ENCODE results near the gene LETM1.
"Not testable (repeated sequence)": the region's sequence is repeated elsewhere in the genome, so short reads cannot be mapped to it uniquely, and the experiment has no call there.

LETM1 gene

DNA sequence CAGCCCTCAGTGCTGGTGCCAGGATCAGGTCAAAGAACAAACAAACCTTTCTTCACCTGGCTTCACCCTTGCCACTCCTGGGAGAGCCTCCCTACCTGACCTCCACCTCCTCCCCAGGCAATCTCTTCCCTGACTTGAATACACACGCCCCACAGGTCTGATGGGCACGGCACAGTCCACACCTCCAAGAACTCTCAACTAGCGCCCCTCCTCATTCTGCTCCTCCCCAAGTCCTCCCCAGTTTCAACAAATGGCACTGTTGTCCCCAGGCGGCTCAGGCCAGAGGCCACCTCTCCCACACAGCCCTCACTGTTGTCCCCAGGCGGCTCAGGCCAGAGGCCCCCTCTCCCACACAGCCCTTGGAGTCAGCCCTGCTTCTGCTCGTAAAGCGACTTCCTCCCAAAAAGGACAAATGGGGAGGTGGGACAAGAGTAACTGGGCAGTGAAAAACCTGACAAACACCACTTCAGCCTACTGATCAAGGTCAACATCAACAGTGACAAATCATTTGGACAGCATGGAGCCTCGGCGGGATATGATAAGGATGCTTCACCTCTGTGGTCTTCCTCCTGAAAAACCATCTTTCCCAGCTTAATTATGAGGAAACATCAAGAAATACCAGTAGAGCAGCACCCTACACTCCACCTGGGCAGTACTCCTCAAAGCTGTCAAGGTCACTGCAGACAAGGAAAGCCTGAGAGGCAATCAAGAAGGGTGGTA lies 2.9 kb downstream of the LETM1 start:
- DNase-seq (ENCODE audit: low spot score) (no peak), FAIRE-seq (no peak)

- DNase-seq (ENCODE audit: low spot score) (no peak), FAIRE-seq (no peak)
These were observed 4.2 kb downstream of the LETM1 start for GRCh38 chr4:1851575-1852410.

DNA sequence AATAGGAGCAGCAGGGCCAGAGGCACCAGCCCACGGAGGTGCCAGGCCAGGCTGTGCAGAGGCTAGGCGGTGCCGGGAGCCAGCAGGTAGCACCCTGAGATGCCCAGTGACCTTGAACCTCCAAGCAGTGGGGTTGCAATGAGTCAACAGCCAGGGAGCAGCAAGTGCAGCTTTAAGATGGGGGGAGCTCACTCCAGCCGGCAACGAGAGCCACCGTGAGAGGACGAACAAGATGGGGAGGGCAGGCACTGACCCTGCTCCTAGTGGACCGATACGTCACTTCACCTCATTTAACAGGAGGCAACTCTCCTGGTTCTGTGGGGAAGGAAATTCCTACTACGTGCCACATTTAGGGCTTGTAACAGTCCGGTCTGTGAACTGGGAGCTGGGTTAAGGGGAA lies 4.8 kb downstream of the LETM1 start:
- FAIRE-seq (no peak), DNase-seq (ENCODE audit: low spot score) (no peak)

DNA sequence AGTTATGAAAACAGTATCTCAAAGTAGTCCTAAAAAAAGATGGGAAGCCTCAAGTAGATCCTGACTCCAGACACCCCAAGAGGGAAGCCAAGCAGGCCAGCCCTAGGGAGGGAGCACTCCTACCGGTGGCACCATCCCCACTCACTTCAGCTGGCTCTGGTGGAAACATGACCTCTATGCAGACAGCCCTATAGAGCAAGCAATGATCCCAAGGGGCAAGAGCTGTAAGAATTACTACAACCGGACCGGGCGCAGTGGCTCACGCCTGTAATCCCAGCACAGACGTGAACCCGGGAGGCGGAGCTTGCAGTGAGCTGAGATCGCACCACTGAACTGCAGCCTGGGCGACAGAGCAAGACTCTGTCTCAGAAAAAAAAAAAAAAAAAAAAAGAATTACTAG lies 5.7 kb downstream of the LETM1 start:
- FAIRE-seq (no peak), DNase-seq (ENCODE audit: low spot score) (no peak)

- no peak for FAIRE-seq
- no peak for DNase-seq (ENCODE audit: low spot score)
These were observed 9.4 kb downstream of the LETM1 start for GRCh38 chr4:1846580-1846979.

- not testable (repeated sequence) for DNase-seq (ENCODE audit: low spot score); FAIRE-seq
These were observed 11.3 kb downstream of the LETM1 start for GRCh38 chr4:1844618-1845017.

DNA sequence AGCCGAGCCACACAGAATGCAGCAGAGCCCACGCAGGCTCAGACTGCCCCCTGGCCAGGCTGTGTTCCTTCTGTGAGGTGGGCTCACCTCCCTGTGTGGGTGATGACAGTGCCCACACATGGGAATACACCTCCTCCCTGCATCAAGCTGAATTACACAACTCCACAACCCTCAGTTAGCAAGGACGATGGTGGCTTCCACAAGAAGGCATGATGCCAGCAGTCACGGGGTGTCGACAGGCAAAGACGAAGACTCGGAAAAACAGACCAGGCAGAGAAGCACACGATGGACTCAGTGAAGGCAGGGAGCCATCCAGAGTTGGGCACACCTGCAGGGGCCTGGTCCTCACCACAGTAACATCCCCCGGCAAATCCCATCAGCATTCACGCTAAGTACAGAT lies 12.1 kb downstream of the LETM1 start:
- no peak for FAIRE-seq
- DNase-seq (ENCODE audit: low spot score) = no peak

DNA sequence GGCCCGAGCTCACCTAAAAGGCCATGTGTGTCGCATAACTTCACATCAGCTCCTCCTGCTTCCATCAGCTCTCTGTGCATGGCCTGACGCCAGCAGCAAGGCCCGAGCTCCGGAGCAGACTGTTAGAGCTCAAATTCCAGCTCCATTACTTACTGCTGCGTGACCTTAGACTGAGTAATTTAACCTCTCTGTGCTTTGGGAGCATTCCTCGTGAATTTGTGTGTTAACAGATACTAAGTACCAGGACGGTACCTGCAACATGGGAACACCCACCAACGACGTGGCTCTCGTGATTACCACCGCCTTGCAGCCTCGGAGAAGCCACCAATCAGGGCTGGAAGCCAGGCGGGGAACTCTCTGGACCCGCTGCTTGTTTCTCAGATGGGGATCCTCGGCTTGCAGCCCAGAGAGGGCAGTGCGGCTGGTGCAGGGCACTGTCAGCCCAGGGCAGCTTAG lies 12.9 kb downstream of the LETM1 start:
- DNase-seq (ENCODE audit: low spot score) (no peak), FAIRE-seq (no peak)

DNA sequence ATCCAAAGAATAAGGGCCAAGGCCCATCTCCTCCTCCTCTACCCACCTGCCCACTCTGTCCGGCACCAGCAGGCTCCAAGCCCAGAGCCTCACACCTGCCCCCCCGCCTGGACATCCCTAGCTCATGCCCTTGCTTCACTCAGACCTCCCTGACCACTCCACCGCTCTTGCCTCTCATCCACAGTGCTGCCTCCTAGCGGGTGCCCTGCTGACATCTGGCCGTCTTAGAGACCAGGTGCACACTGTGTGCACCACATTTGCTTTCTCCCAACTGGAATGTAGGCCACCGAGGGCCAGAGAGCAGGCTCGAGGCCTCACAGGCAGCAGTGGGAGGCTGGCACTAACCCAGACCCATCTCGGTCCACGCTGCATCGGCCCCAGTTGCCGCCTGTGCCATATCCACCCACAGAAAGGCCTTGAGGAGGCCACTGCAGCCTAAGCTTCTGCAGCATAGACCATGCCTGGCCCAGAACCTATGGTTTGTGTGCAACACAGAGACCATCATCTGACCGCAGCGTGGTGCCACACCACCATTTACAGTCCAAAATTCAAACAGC lies 13.5 kb downstream of the LETM1 start:
- DNase-seq (ENCODE audit: low spot score) (no peak), FAIRE-seq (no peak)

DNA sequence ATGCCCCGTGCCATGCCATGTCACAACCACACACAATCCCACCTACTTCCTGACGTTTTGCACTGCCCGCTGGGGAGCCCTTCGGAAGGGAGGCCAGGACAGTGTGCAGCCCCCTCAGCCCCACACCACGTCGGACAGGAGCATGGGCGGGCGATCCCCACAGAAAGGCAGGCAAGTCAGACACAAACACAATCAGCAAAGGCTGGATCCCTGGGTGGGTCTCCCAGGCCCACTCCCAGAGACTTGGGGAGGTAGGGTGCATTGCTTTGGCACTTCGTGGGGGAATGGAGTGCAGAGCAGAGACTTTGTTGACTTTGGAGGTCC lies 14.1 kb downstream of the LETM1 start:
- FAIRE-seq = no peak
- DNase-seq (ENCODE audit: low spot score) = no peak

- DNase-seq (ENCODE audit: low spot score) = no peak
- FAIRE-seq = no peak
These were observed 14.6 kb downstream of the LETM1 start for GRCh38 chr4:1841201-1841886.

- DNase-seq (ENCODE audit: low spot score) (no peak), FAIRE-seq (no peak)
These were observed 16.7 kb downstream of the LETM1 start for GRCh38 chr4:1839282-1839681.

DNA sequence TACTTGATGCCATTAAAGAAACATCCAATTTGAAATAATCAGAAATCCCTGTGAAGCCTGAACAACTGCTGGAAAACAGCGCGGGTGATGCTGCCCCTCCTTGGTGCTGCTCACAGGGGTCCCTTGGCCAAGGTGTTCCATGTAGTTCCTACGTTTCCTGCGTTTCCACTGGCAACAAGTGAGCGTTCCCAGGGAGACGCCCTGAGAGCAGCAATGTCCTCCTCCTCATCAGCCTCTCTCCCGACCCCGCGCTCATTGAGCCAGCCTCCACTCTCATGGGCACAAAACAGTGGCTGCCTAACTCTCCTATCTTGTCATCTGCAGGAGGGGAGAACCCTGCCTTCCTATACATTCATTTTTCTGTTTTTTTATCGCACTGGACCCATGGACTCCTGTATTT lies 18.9 kb downstream of the LETM1 start:
- FAIRE-seq (no peak), DNase-seq (ENCODE audit: low spot score) (no peak)

- FAIRE-seq (no peak), DNase-seq (ENCODE audit: low spot score) (no peak)
These were observed 19.3 kb downstream of the LETM1 start for GRCh38 chr4:1836650-1837049.

- FAIRE-seq; DNase-seq (ENCODE audit: low spot score): not testable (repeated sequence)
These were observed 20.1 kb downstream of the LETM1 start for GRCh38 chr4:1835836-1836235.

GRCh38 chr4:1834047-1834775 lies 21.7 kb downstream of the LETM1 start:
- DNase-seq (ENCODE audit: low spot score) (no peak), FAIRE-seq (no peak)

GRCh38 chr4:1833307-1834046 lies 22.5 kb downstream of the LETM1 start:
- no peak for DNase-seq (ENCODE audit: low spot score)
- FAIRE-seq = no peak

DNA sequence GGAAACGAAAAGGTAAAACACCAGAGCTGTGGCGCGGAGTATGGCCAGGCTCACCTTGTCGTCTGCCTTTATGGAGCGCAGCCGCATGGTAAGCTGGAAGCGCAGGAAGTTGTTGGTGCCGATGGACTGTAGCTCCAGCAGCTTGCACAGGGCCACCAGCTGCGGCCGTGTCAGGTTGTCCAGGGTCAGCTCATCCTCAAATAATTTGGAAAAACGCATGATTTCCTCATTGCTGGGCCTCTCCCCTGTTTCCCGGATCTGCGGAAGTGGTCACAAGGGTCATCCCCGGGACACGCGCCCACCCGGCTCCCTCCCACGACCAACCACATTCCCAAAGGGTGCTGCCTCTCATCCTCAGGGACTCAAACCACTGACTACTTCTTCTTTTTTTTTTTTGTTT lies 23.3 kb downstream of the LETM1 start:
- FAIRE-seq = no peak
- no peak for DNase-seq (ENCODE audit: low spot score)

- DNase-seq (ENCODE audit: low spot score) = no peak
- no peak for FAIRE-seq
These were observed 24.6 kb downstream of the LETM1 start for GRCh38 chr4:1831331-1831730.

DNA sequence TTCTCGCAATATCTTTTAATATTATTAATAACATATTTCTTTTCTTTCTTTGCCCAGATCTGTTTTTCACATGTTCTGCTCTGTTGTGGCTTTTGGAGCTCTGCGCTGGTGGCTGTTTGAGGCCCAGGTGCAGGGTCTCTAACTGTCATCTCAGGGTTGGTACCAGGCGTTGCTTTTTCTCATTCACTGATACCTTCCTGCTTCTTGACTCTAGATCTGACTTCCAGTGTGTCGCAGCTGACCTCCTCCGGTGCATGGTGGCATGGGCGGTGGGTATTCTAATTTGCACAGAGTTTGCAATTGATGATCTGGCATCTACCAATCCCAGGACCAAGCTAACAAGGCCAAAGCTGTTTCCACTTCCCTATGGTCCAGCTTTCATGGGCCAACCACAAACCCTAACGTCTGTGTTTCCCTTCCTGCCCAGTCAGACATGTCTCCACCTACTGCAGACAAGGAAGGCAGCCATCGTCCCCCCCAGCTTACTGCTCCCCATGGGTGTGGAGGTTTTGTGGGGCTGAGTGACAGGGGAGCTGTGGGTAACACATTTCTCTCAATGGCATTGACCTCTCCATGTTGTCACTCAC lies 25.2 kb downstream of the LETM1 start:
- no peak for FAIRE-seq
- DNase-seq (ENCODE audit: low spot score) = no peak

Measured in urothelium cell line (cell line).